HEK293 (cell line): ENCODE measurements around the gene CNIH3.
A peak's percentile ranks its signal among the peaks of the same experiment; 100 is the strongest.

ENCODE experiments used
- HOXD13 ChIP-seq: sonication (generic); formaldehyde crosslinking; IDR thresholded peaks from 2 replicates; pipeline ENCODE4 v1.8.0; 2022; ENCODE audit warnings: missing genetic modification reagents, borderline replicate concordance
- KLF10 ChIP-seq: fragments of 450-650 bp; IDR thresholded peaks from 2 replicates; pipeline ENCODE4 v1.5.1; 2018; ENCODE audit warnings: missing biosample characterization, mild to moderate bottlenecking, missing genetic modification characterization
- MEIS1 ChIP-seq: sonication (generic); formaldehyde crosslinking; IDR thresholded peaks from 2 replicates; pipeline ENCODE4 v1.8.1; 2022; ENCODE audit warnings: missing genetic modification reagents, mild to moderate bottlenecking, borderline replicate concordance
- PRDM2 ChIP-seq: fragments of 450-650 bp; formaldehyde crosslinking; IDR thresholded peaks from 2 replicates; pipeline ENCODE4 v1.5.1; 2016; ENCODE audit warnings: missing biosample characterization, missing genetic modification characterization, borderline replicate concordance
- PRDM4 ChIP-seq: fragments of 450-650 bp; formaldehyde crosslinking; IDR thresholded peaks from 2 replicates; pipeline ENCODE4 v1.5.1; 2017; ENCODE audit warnings: missing biosample characterization, missing genetic modification characterization
- REPIN1 ChIP-seq: fragments of 450-650 bp; formaldehyde crosslinking; IDR thresholded peaks from 2 replicates; pipeline ENCODE4 v1.5.1; 2017; ENCODE audit warnings: missing biosample characterization, missing genetic modification characterization, low read depth
- ZBTB1 ChIP-seq: fragments of 450-650 bp; formaldehyde crosslinking; IDR thresholded peaks from 2 replicates; pipeline ENCODE4 v1.5.1; 2016; ENCODE audit warnings: missing biosample characterization, missing genetic modification characterization
- ZBTB21 ChIP-seq: fragments of 450-650 bp; formaldehyde crosslinking; IDR thresholded peaks from 2 replicates; pipeline ENCODE4 v1.5.1; 2017; ENCODE audit warnings: missing biosample characterization, missing genetic modification characterization
- ZBTB26 ChIP-seq: fragments of 450-650 bp; formaldehyde crosslinking; optimal IDR thresholded peaks from 2 replicates; pipeline ENCODE3; 2016; ENCODE audit warnings: missing biosample characterization, mild to moderate bottlenecking, missing genetic modification characterization
- ZBTB44 ChIP-seq: fragments of 450-650 bp; IDR thresholded peaks from 2 replicates; pipeline ENCODE4 v1.5.1; 2018; ENCODE audit warnings: missing biosample characterization, mild to moderate bottlenecking, missing genetic modification characterization
- ZBTB6 ChIP-seq: fragments of 450-650 bp; formaldehyde crosslinking; IDR thresholded peaks from 2 replicates; pipeline ENCODE4 v1.5.1; 2017; ENCODE audit warnings: missing biosample characterization, missing genetic modification characterization
- ZNF132 ChIP-seq: fragments of 450-650 bp; formaldehyde crosslinking; IDR thresholded peaks from 2 replicates; pipeline ENCODE4 v1.5.1; 2017; ENCODE audit warnings: missing biosample characterization, missing genetic modification characterization, borderline replicate concordance
- ZNF148 ChIP-seq: fragments of 450-650 bp; formaldehyde crosslinking; IDR thresholded peaks from 2 replicates; pipeline ENCODE4 v1.5.0; 2017; ENCODE audit warnings: missing biosample characterization, missing genetic modification characterization, borderline replicate concordance
- ZNF19 ChIP-seq: fragments of 450-650 bp; formaldehyde crosslinking; IDR thresholded peaks from 2 replicates; pipeline ENCODE4; 2016; ENCODE audit warnings: missing biosample characterization, missing genetic modification characterization, low read depth
- ZNF433 ChIP-seq: fragments of 450-650 bp; formaldehyde crosslinking; IDR thresholded peaks from 2 replicates; pipeline ENCODE4 v1.5.1; 2016; ENCODE audit warnings: missing biosample characterization, missing genetic modification characterization, low read depth
- ZNF48 ChIP-seq: fragments of 450-650 bp; formaldehyde crosslinking; IDR thresholded peaks from 2 replicates; pipeline ENCODE4 v1.5.1; 2016; ENCODE audit warnings: missing biosample characterization, missing genetic modification characterization
- ZNF521 ChIP-seq: fragments of 450-650 bp; formaldehyde crosslinking; IDR thresholded peaks from 2 replicates; pipeline ENCODE4 v1.5.1; 2017; ENCODE audit warnings: missing biosample characterization, mild to moderate bottlenecking, missing genetic modification characterization
- ZNF558 ChIP-seq: fragments of 450-650 bp; formaldehyde crosslinking; IDR thresholded peaks from 2 replicates; pipeline ENCODE4 v1.5.1; 2016; ENCODE audit warnings: missing biosample characterization, missing genetic modification characterization
- ZNF585B ChIP-seq: fragments of 450-650 bp; formaldehyde crosslinking; IDR thresholded peaks from 2 replicates; pipeline ENCODE4 v1.5.1; 2016; ENCODE audit warnings: missing biosample characterization, missing genetic modification characterization
- ZNF600 ChIP-seq: fragments of 450-650 bp; formaldehyde crosslinking; IDR thresholded peaks from 2 replicates; pipeline ENCODE4 v1.5.1; 2016; ENCODE audit warnings: missing biosample characterization, missing genetic modification characterization
- ZNF624 ChIP-seq: fragments of 450-650 bp; formaldehyde crosslinking; IDR thresholded peaks from 2 replicates; pipeline ENCODE4 v1.5.1; 2017; ENCODE audit warnings: missing biosample characterization, missing genetic modification characterization
- ZNF747 ChIP-seq: fragments of 450-650 bp; formaldehyde crosslinking; IDR thresholded peaks from 2 replicates; pipeline ENCODE4 v1.5.1; 2016; ENCODE audit warnings: missing biosample characterization, missing genetic modification characterization
- ZSCAN30 ChIP-seq: fragments of 450-650 bp; IDR thresholded peaks from 2 replicates; pipeline ENCODE4 v1.5.1; 2018; ENCODE audit warnings: missing biosample characterization, mild to moderate bottlenecking, missing genetic modification characterization, moderate library complexity

CNIH3 gene

GRCh38 chr1:224621813-224622682 lies 5.9 kb downstream of the CNIH3 start (continued):
- TF ChIP-seq ZBTB44 (tag by site-specific recombination), result peak; percentile 98
- TF ChIP-seq KLF10, result no peak
- peak; percentile 30; the same call in 1 of the 2 replicates for TF ChIP-seq REPIN1 (tag by site-specific recombination)
- peak; percentile 43; the same call in 1 of the 2 replicates for TF ChIP-seq ZNF19 (tag by site-specific recombination)
- no peak for TF ChIP-seq ZBTB1 (tag by site-specific recombination)
- TF ChIP-seq ZBTB21 (tag by site-specific recombination), result peak; percentile 95
- no peak for TF ChIP-seq HOXD13 (CRISPR knock-in tag)
- TF ChIP-seq ZNF558 (tag by site-specific recombination), result peak; percentile 84
- TF ChIP-seq ZNF600 (tag by site-specific recombination), result peak; percentile 60
- 0 out of 2 replicates have a peak, but pooled peaks have one; percentile 32 for TF ChIP-seq ZNF132 (tag by site-specific recombination)
- TF ChIP-seq PRDM4, result peak; percentile 86
- TF ChIP-seq ZNF433 (tag by site-specific recombination), result no peak
- TF ChIP-seq ZNF521 (tag by site-specific recombination), result no peak
- TF ChIP-seq ZNF48 (tag by site-specific recombination), result no peak
- no peak for TF ChIP-seq PRDM2 (tag by site-specific recombination)
- no peak for TF ChIP-seq ZNF148 (tag by site-specific recombination)
- no peak for TF ChIP-seq ZNF624 (tag by site-specific recombination)
- no peak for TF ChIP-seq ZNF747 (tag by site-specific recombination)
- TF ChIP-seq ZBTB26, result peak; percentile 6
- no peak for TF ChIP-seq ZNF585B
- peak; percentile 32; the same call in 1 of the 2 replicates for TF ChIP-seq ZSCAN30 (tag by site-specific recombination)
- TF ChIP-seq MEIS1, result no peak
- TF ChIP-seq ZBTB6, result no peak
